Activated T-cell treated with anti-CD3 and anti-CD28 coated beads, Interleukin-2, amount 50 U/mL, for 72 hours (primary cell): ENCODE data around the gene APBB1. TPM values are rescaled to one million over a fixed set of nuclear protein-coding genes. Genes with fewer than 3 reads are reported as not detected.

Source experiments
- ATAC-seq, 2 donors: fragments of 150-1000 bp; cut with Tn5 transposase; replicated peaks in 1 of 2; 2 replicates each; pipeline ENCODE4 v1.10.0; 2021; ENCODE audit warnings: moderate library complexity in 2 of 2, mild to moderate bottlenecking in 1 of 2
- DNase-seq, 2 donors: peaks; one replicate each; pipeline ENCODE4 v3.0.0; 2021 to 2022; ENCODE audit warnings: mixed read lengths in 1 of 2
- H3K27ac Mint-ChIP-seq: one replicate; pipeline ENCODE4 v1.8.0; 2022; ENCODE audit warnings: mild to moderate bottlenecking, moderate library complexity, mixed read lengths
- H3K27me3 Mint-ChIP-seq: one replicate; pipeline ENCODE4 v1.8.0; 2022; ENCODE audit warnings: low read depth, mixed read lengths
- H3K36me3 Mint-ChIP-seq, 2 donors: one replicate each; pipeline ENCODE4 v1.8.0; 2022; ENCODE audit warnings: mixed read lengths in 2 of 2, mild to moderate bottlenecking in 1 of 2; ENCODE audit not compliant: insufficient read depth in 2 of 2
- H3K4me1 Mint-ChIP-seq: one replicate; pipeline ENCODE4 v1.8.0; 2022; ENCODE audit warnings: low read depth, mixed read lengths
- H3K4me3 Mint-ChIP-seq, 2 donors: one replicate each; pipeline ENCODE4 v1.8.0; 2022; ENCODE audit warnings: mild to moderate bottlenecking in 2 of 2, mixed read lengths in 2 of 2, moderate library complexity in 2 of 2
- H3K9me3 Mint-ChIP-seq, 2 donors: one replicate each; pipeline ENCODE4 v1.8.0; 2022; ENCODE audit warnings: mixed read lengths in 2 of 2
- total RNA-seq, 2 donors: library from RNA; stranded (reverse); gene quantifications; one replicate each; pipeline ENCODE4 v1.2.3, GENCODE V29; 2022

The APBB1 gene
- 10 to 100 TPM; 42.0 to 63.8 TPM for total RNA-seq

GRCh38 chr11:6419009-6419631 lies at the start of gene APBB1:
TSS of gene APBB1 (minus strand) at chr11:6419094. CDS start at chr11:6411347, 7,747 bp downstream.
- Mint-ChIP-seq H3K36me3 (peaks cover 0 to 1% of the 10 kb centered on the region in 2 donors), H3K9me3 (peaks cover 0 to 1% of the 10 kb centered on the region in 2 donors), H3K4me1 (peaks cover 9% of the 10 kb centered on the region), H3K27ac (peak within 1 kb of the TSS; percentile 47), H3K27me3 (peaks cover 20% of the 10 kb centered on the region), H3K4me3 (peak within 1 kb of the TSS; percentile 79 to 86)
- DNase-seq (peak; percentile 73 to 83), ATAC-seq (peak; percentile 73 to 76)

DNA sequence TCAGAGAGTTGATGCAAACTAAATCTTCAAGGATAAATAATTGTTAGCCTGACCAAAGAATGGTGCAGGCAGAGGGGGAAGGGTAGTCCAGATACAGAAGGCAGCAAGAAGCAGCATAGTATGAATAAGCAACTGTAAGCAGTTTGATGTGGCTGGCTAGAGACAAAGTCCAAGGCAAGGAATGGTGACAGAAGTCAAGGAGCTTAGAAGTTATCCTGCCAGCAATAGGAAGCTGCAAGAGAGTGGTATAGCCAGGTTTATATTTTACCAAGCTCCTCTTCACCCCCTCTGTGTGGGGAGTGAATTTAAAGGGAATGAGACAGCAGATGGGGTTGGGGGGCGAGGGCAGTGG lies 40.2 kb upstream of the APBB1 start:
- ATAC-seq (no peak), DNase-seq (no peak)
- Mint-ChIP-seq H3K27me3 (no peaks in the 10 kb centered on the region), H3K9me3 (no peaks in the 10 kb centered on the region), H3K36me3 (no peaks in the 10 kb centered on the region), H3K4me3 (no peak overlapping the region), H3K27ac (no peak overlapping the region), H3K4me1 (no peaks in the 10 kb centered on the region)

GRCh38 chr11:6458352-6459098 lies 39.6 kb upstream of the APBB1 start:
- H3K27me3 Mint-ChIP-seq: no peaks in the 10 kb centered on the region
- H3K36me3 Mint-ChIP-seq: no peaks in the 10 kb centered on the region
- DNase-seq (no peak), ATAC-seq (no peak)
- no peaks in the 10 kb centered on the region for H3K4me1 Mint-ChIP-seq
- H3K27ac Mint-ChIP-seq: no peak overlapping the region
- no peak overlapping the region for H3K4me3 Mint-ChIP-seq
- H3K9me3 Mint-ChIP-seq: no peaks in the 10 kb centered on the region

- no peak overlapping the region for H3K27ac Mint-ChIP-seq
- no peaks in the 10 kb centered on the region for H3K36me3 Mint-ChIP-seq
- ATAC-seq (no peak), DNase-seq (no peak)
- no peaks in the 10 kb centered on the region for H3K4me1 Mint-ChIP-seq
- no peak overlapping the region for H3K4me3 Mint-ChIP-seq
- H3K9me3 Mint-ChIP-seq: no peaks in the 10 kb centered on the region
- H3K27me3 Mint-ChIP-seq: no peaks in the 10 kb centered on the region
Observed at GRCh38 chr11:6457581-6458320, 38.9 kb upstream of the APBB1 start.

- no peaks in the 10 kb centered on the region for H3K4me1 Mint-ChIP-seq
- no peaks in the 10 kb centered on the region for H3K9me3 Mint-ChIP-seq
- H3K36me3 Mint-ChIP-seq: no peaks in the 10 kb centered on the region
- ATAC-seq (no peak), DNase-seq (no peak)
- H3K27me3 Mint-ChIP-seq: no peaks in the 10 kb centered on the region
- no peak overlapping the region for H3K4me3 Mint-ChIP-seq
- no peak overlapping the region for H3K27ac Mint-ChIP-seq
Observed at GRCh38 chr11:6456361-6457073, 37.6 kb upstream of the APBB1 start.

DNA sequence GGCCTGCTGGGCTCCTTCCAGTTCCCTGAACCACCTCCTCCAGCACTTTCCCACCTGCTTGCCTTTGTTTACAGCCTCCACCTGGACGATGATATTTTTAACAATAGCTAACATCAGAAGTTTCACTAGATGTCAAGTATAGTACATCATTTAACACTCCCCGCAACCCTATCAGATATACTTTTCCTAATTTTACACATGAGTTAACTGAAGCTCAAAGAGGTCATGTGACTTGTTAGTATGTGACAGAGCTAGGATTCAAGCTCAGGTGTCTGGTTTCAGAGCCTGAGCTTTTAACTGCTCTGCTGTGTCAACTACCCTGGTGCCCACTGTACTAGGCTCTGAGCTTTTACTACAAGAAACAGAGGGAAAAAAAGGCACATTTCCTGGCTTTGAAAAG lies 36.2 kb upstream of the APBB1 start:
- no peaks in the 10 kb centered on the region for H3K9me3 Mint-ChIP-seq
- no peak overlapping the region for H3K27ac Mint-ChIP-seq
- H3K27me3 Mint-ChIP-seq: no peaks in the 10 kb centered on the region
- DNase-seq: no peak
- H3K4me3 Mint-ChIP-seq: no peak overlapping the region
- no peaks in the 10 kb centered on the region for H3K36me3 Mint-ChIP-seq
- H3K4me1 Mint-ChIP-seq: no peaks in the 10 kb centered on the region
- ATAC-seq: no peak

GRCh38 chr11:6453152-6453551 lies 34.3 kb upstream of the APBB1 start:
- Mint-ChIP-seq H3K27ac (no peak overlapping the region), H3K4me1 (no peaks in the 10 kb centered on the region), H3K27me3 (no peaks in the 10 kb centered on the region), H3K4me3 (no peak overlapping the region), H3K9me3 (no peaks in the 10 kb centered on the region), H3K36me3 (no peaks in the 10 kb centered on the region)
- ATAC-seq (no peak), DNase-seq (no peak)

DNA sequence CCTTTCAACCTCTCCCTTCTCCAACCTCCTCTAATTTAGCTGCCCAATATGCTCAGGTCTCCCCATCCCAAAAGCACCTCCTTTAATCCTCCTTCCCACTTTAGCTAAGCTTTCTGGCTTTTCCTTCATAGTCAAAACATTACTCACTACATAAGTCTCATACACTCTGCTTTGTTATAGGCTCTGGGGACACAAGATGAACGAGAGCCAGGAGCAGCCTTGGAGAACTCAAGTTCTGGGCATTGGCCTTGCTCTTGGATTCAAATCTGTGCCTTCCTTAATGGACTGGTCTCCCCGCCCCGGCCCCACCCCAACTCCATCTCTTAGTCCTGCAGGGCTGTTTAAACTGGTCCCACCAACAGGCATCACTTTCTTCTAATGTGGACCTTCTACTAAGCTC lies 33.3 kb upstream of the APBB1 start:
- Mint-ChIP-seq H3K4me3 (no peak overlapping the region), H3K4me1 (no peaks in the 10 kb centered on the region), H3K27me3 (no peaks in the 10 kb centered on the region), H3K36me3 (no peaks in the 10 kb centered on the region), H3K9me3 (no peaks in the 10 kb centered on the region), H3K27ac (no peak overlapping the region)
- ATAC-seq (no peak), DNase-seq (no peak)

- no peak for DNase-seq
- ATAC-seq: no peak
- no peaks in the 10 kb centered on the region for H3K27me3 Mint-ChIP-seq
- no peaks in the 10 kb centered on the region for H3K36me3 Mint-ChIP-seq
- no peak overlapping the region for H3K27ac Mint-ChIP-seq
- no peaks in the 10 kb centered on the region for H3K9me3 Mint-ChIP-seq
- H3K4me1 Mint-ChIP-seq: no peaks in the 10 kb centered on the region
- no peak overlapping the region for H3K4me3 Mint-ChIP-seq
Observed at GRCh38 chr11:6448574-6448973, 29.7 kb upstream of the APBB1 start.

GRCh38 chr11:6443269-6444003 lies 24.5 kb upstream of the APBB1 start:
- Mint-ChIP-seq H3K36me3 (no peaks in the 10 kb centered on the region), H3K27ac (no peak overlapping the region), H3K4me3 (no peak overlapping the region), H3K27me3 (no peaks in the 10 kb centered on the region), H3K4me1 (no peaks in the 10 kb centered on the region), H3K9me3 (no peaks in the 10 kb centered on the region)
- DNase-seq (peak; percentile 55 to 58), ATAC-seq (peak; percentile 80 to 82)

DNA sequence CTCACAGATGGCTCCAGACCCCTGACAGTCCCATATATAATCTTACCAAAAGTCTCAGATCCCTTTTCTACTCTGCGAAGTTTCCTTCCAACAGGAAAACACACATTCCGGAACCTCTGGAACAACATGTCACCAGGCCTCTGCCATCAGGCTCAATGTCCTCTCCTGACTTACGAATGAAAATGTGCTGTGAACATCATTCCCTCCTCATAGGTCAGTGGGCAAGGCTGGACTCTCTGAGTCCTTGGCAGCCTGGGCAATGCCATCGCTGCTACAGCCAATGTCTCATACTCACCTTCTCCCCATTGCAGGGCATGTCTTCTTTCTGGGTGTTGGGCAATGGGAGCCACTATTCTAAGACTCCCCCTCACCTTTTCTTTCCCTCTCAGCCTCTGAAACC lies 23.5 kb upstream of the APBB1 start:
- no peak overlapping the region for H3K4me3 Mint-ChIP-seq
- H3K27me3 Mint-ChIP-seq: no peaks in the 10 kb centered on the region
- no peak for DNase-seq
- no peak overlapping the region for H3K27ac Mint-ChIP-seq
- no peaks in the 10 kb centered on the region for H3K36me3 Mint-ChIP-seq
- ATAC-seq: no peak
- H3K9me3 Mint-ChIP-seq: no peaks in the 10 kb centered on the region
- no peaks in the 10 kb centered on the region for H3K4me1 Mint-ChIP-seq

GRCh38 chr11:6440906-6441358 lies 22.0 kb upstream of the APBB1 start, which contains the start of gene HPX:
TSS of gene HPX (minus strand) at chr11:6440987. CDS start at chr11:6440963, 24 bp downstream.
- peaks cover 2% of the 10 kb centered on the region for H3K4me1 Mint-ChIP-seq
- no peaks in the 10 kb centered on the region for H3K27me3 Mint-ChIP-seq
- no peak for ATAC-seq
- DNase-seq: no peak
- no peak within 1 kb of the TSS for H3K27ac Mint-ChIP-seq
- no peaks in the 10 kb centered on the region for H3K9me3 Mint-ChIP-seq
- no peaks in the 10 kb centered on the region for H3K36me3 Mint-ChIP-seq
- no peak within 1 kb of the TSS for H3K4me3 Mint-ChIP-seq
